B cell (primary cell): ENCODE data around the gene CECR2. TPM values are rescaled to one million over a fixed set of nuclear protein-coding genes. Genes with fewer than 3 reads are reported as not detected.
"Not testable (repeated sequence)": the region's sequence is repeated elsewhere in the genome, so short reads cannot be mapped to it uniquely, and the experiment has no call there.

Experiments used
- ATAC-seq: fragments of 200-7000 bp; cut with Tn5 transposase; one replicate; pipeline ENCODE4 v1.10.0; 2021; ENCODE audit warnings: low read depth, mild to moderate bottlenecking, moderate number of reproducible peaks, moderate library complexity
- CTCF ChIA-PET: fragments of 350-600 bp; sonication (Branson Sonifier 250); formaldehyde crosslinking; loops from one replicate; lab custom pipeline; 2021; ENCODE audit warnings: antibody characterized with exemption, inconsistent platforms; lab: Charles Lee
- POLR2A ChIA-PET: fragments of 350-600 bp; sonication (Branson Sonifier 250); formaldehyde crosslinking; loops from one replicate; lab custom pipeline; 2021; ENCODE audit warnings: antibody characterized with exemption; lab: Charles Lee
- DNase-seq: peaks from one replicate; pipeline ENCODE4 v3.0.0; 2013
- H2AFZ ChIP-seq: 2 replicates; pipeline ENCODE4 v1.6.1; 2012; ENCODE audit warnings: mild to moderate bottlenecking, low read depth, low read length; ENCODE audit not compliant: insufficient read depth, poor library complexity, severe bottlenecking
- H3K27ac ChIP-seq, 2 donors: 1 replicate in 1 of 2; 2 replicates in 1 of 2; pipeline ENCODE4 v1.5.1; 2012 to 2013; ENCODE audit warnings: low read length in 2 of 2, mild to moderate bottlenecking in 2 of 2, moderate library complexity in 1 of 2
- H3K27me3 ChIP-seq, 4 experiments: fragments of 200-600 bp in 1 of 4; sonication (generic) in 1 of 4; replicated peaks in 1 of 4; 1 replicate in 2 of 4; 2 replicates in 2 of 4; pipeline versions ENCODE4 v1.6.1 to v1.7.0; 2013 to 2016; ENCODE audit warnings: low read length in 3 of 4, mild to moderate bottlenecking in 2 of 4, mixed read lengths in 1 of 4, moderate library complexity in 1 of 4; ENCODE audit not compliant: insufficient read depth in 4 of 4, control insufficient read depth in 3 of 4; ENCODE audit errors: control extremely low read depth in 1 of 4
- H3K36me3 ChIP-seq, 2 experiments: replicated peaks in 1 of 2; 1 replicate in 1 of 2; 2 replicates in 1 of 2; pipeline versions ENCODE4 v1.6.1 to v1.7.1; 2013; ENCODE audit warnings: low read length in 1 of 2; ENCODE audit not compliant: insufficient read depth in 2 of 2, control insufficient read depth in 1 of 2; ENCODE audit errors: control extremely low read depth in 1 of 2, extremely low read depth in 1 of 2
- H3K4me1 ChIP-seq, 2 donors: fragments of 200-600 bp in 1 of 2; sonication (generic) in 1 of 2; 1 replicate in 1 of 2; 2 replicates in 1 of 2; pipeline versions ENCODE4 v1.5.1 to v1.6.1; 2013 to 2017; ENCODE audit warnings: low read length in 2 of 2; ENCODE audit not compliant: control insufficient read depth in 2 of 2, insufficient read depth in 2 of 2
- H3K4me2 ChIP-seq: replicated peaks from 2 replicates; pipeline ENCODE3; 2012; ENCODE audit warnings: mild to moderate bottlenecking, low read depth, low read length; ENCODE audit not compliant: poor library complexity, severe bottlenecking
- H3K4me3 ChIP-seq, 5 experiments: fragments of 200-600 bp in 1 of 5; sonication (generic) in 1 of 5; 1 replicate in 3 of 5; 2 replicates in 2 of 5; pipeline versions ENCODE4 v1.5.1 to v1.7.0; 2011 to 2016; ENCODE audit warnings: low read length in 4 of 5, mild to moderate bottlenecking in 4 of 5, low read depth in 2 of 5, control low read depth in 1 of 5, moderate library complexity in 1 of 5; ENCODE audit not compliant: insufficient read depth in 1 of 5; ENCODE audit errors: control extremely low read depth in 1 of 5, extremely low read depth in 1 of 5
- H3K79me2 ChIP-seq: fragments of 200-600 bp; sonication (generic); one replicate; pipeline ENCODE4 v1.6.0; 2016; ENCODE audit warnings: low read length; ENCODE audit not compliant: control insufficient read depth, insufficient read depth
- H3K9ac ChIP-seq: fragments of 200-600 bp; sonication (generic); 2 replicates; pipeline ENCODE4 v1.6.1; 2017; ENCODE audit warnings: mild to moderate bottlenecking, low read length, moderate library complexity
- H3K9me3 ChIP-seq, 3 donors: one replicate each; pipeline versions ENCODE4 v1.6.1 to v1.7.1; 2013; ENCODE audit warnings: low read length in 2 of 3; ENCODE audit not compliant: control insufficient read depth in 2 of 3, insufficient read depth in 1 of 3; ENCODE audit errors: control extremely low read depth in 1 of 3
- H4K20me1 ChIP-seq: 2 replicates; pipeline ENCODE4 v1.6.0; 2012; ENCODE audit warnings: mild to moderate bottlenecking, low read length; ENCODE audit not compliant: insufficient read depth, control insufficient read depth, poor library complexity, severe bottlenecking
- H3K27ac Mint-ChIP-seq: one replicate; pipeline ENCODE4 v1.8.0; 2021; ENCODE audit warnings: mixed read lengths
- H3K27me3 Mint-ChIP-seq: one replicate; pipeline ENCODE4 v1.8.0; 2021; ENCODE audit warnings: mixed read lengths
- H3K4me1 Mint-ChIP-seq: one replicate; pipeline ENCODE4 v1.8.0; 2021; ENCODE audit warnings: mixed read lengths
- H3K4me3 Mint-ChIP-seq: one replicate; pipeline ENCODE4 v1.8.0; 2021; ENCODE audit warnings: mixed read lengths
- H3K9me3 Mint-ChIP-seq: one replicate; pipeline ENCODE4 v1.8.0; 2022; ENCODE audit warnings: mixed read lengths; ENCODE audit not compliant: insufficient read depth
- EZH2 ChIP-seq: IDR thresholded peaks from 2 replicates; pipeline ENCODE4 v1.6.1; 2012; ENCODE audit warnings: borderline replicate concordance, low read depth, mild to moderate bottlenecking, moderate library complexity, low read length; ENCODE audit not compliant: insufficient read depth, poor library complexity, severe bottlenecking
- WGBS: methylation state at CpG from one replicate; pipeline ENCODE4 v1.1.5; 2013; ENCODE audit warnings: missing lambda C conversion rate; ENCODE audit not compliant: insufficient coverage; 5-methylcytosine and 5-hydroxymethylcytosine counted together
- intact Hi-C: fragments of 100-400 bp; cut with micrococcal nuclease; formaldehyde crosslinking; loops from one replicate; pipeline ENCODE4 v1.10.0; 2022
- polyA plus RNA-seq: library from polyadenylated mRNA; depleted of rRNA; stranded (reverse); fragments of >200 nt; gene quantifications from 2 replicates; pipeline ENCODE4 v1.2.3, GENCODE V29; 2012
- total RNA-seq, 2 donors: library from RNA; stranded (reverse); fragments of 120-200 nt in 1 of 2; gene quantifications; 1 replicate in 1 of 2; 2 replicates in 1 of 2; pipeline versions ENCODE4 v1.2.3 to v1.2.4, GENCODE V29; 2013 to 2022
- TF ChIP-seq, protein P1 (sequence below): fragments of 200-600 bp; IDR thresholded peaks from one replicate; pipeline ENCODE4 v1.8.0; 2022; ENCODE audit warnings: antibody characterized with exemption, mild to moderate bottlenecking

Gene CECR2
- total and polyA plus RNA-seq, 2 donors (not counting 1 experiment from before 2014, with no cell fraction given) = 0.13 to 6.6 TPM

GRCh38 chr22:17563936-17564391, 194.7 kb downstream of the CECR2 start:
- CTCF ChIA-PET = interaction anchor here (1.1 kb wide), 1 partner anchor 178 kb away, joined by 4 read pairs; no protein-coding TSS in a partner anchor
- TF ChIP-seq EZH2 = no peak
- TF ChIP-seq, protein P1, sequence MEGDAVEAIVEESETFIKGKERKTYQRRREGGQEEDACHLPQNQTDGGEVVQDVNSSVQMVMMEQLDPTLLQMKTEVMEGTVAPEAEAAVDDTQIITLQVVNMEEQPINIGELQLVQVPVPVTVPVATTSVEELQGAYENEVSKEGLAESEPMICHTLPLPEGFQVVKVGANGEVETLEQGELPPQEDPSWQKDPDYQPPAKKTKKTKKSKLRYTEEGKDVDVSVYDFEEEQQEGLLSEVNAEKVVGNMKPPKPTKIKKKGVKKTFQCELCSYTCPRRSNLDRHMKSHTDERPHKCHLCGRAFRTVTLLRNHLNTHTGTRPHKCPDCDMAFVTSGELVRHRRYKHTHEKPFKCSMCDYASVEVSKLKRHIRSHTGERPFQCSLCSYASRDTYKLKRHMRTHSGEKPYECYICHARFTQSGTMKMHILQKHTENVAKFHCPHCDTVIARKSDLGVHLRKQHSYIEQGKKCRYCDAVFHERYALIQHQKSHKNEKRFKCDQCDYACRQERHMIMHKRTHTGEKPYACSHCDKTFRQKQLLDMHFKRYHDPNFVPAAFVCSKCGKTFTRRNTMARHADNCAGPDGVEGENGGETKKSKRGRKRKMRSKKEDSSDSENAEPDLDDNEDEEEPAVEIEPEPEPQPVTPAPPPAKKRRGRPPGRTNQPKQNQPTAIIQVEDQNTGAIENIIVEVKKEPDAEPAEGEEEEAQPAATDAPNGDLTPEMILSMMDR = no peak

DNA sequence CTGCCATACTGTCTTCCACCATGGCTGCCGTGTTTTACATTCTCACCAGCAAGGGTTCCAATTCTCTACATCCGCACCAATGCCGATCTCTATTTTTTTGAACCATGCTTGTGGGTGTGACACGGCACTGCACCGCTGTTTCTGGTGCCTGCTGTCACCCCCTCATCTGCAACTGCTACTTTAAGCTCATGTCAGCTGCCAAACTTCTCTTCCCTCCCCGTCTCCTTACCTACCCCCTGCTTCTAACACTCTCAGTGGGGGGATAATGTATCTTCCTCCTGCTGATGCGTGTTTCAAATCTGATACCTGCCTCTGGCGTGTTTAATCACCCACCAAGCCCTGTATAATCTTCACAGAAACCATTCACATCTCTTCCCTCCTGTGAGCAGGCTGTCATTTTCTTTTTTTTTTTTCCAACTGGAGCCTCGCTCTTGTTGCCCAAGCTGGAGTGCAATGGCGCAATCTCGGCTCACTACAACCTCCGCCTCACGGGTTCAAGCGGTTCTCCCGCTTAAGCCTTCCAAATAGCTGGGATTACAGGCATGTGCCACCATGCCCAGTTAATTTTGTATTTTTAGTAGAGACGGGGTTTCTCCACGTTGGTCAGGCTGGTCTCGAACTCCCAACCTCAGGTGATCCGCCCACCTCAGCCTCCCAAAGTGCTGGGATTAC, 196.9 kb downstream of the CECR2 start:
- H3K4me2 ChIP-seq, POLR2A ChIA-PET, H2AFZ ChIP-seq, H3K9ac ChIP-seq, H3K4me3 ChIP-seq, H3K4me1 Mint-ChIP-seq, H3K79me2 ChIP-seq, H3K36me3 ChIP-seq, H3K9me3 ChIP-seq, intact Hi-C loops, H4K20me1 ChIP-seq, ATAC-seq, H3K27ac Mint-ChIP-seq, H3K9me3 Mint-ChIP-seq, H3K27ac ChIP-seq, H3K4me3 Mint-ChIP-seq, DNase-seq, H3K4me1 ChIP-seq: not testable (repeated sequence)
- H3K27me3 Mint-ChIP-seq = peaks cover 27% of the 10 kb centered on the region
- 92% methylated on average over 17 of the region's 19 CpGs for WGBS
- CTCF ChIA-PET = interaction anchor here (1.2 kb wide), 1 partner anchor 12 kb away, joined by 4 read pairs; no protein-coding TSS in a partner anchor
- H3K27me3 ChIP-seq = peaks cover 0 to 10% (median 3%) of the 10 kb centered on the region in 4 experiments

More at GRCh38 chr22:17563936-17564391, 194.7 kb downstream of the CECR2 start:
- DNase-seq (no peak), ATAC-seq (no peak)
- Histone ChIP-seq H3K9me3 (no peaks in the 10 kb centered on the region), H3K4me1 (no peaks in the 10 kb centered on the region), H2AFZ (no peak overlapping the region), H3K27me3 (no peaks in the 10 kb centered on the region), H3K79me2 (no peaks in the 10 kb centered on the region), H3K36me3 (no peaks in the 10 kb centered on the region), H3K27ac (no peak overlapping the region), H3K9ac (no peak overlapping the region), H3K4me3 (no peak overlapping the region), H3K4me2 (no peak overlapping the region), H4K20me1 (no peaks in the 10 kb centered on the region)
- H3K27me3 Mint-ChIP-seq = peaks cover 13% of the 10 kb centered on the region
- H3K27ac Mint-ChIP-seq = no peak overlapping the region
- H3K4me3 Mint-ChIP-seq = no peak overlapping the region
- WGBS = 95% methylated on average over 9 of the region's 11 CpGs
- intact Hi-C loops = no loop called here
- no peaks in the 10 kb centered on the region for H3K4me1 Mint-ChIP-seq
- H3K9me3 Mint-ChIP-seq = no peaks in the 10 kb centered on the region
- POLR2A ChIA-PET = no interaction called here
